ENCODE measurements around the gene NKD2.
"Not testable (repeated sequence)": the region's sequence is repeated elsewhere in the genome, so short reads cannot be mapped to it uniquely, and the experiment has no call there.

The NKD2 gene

GRCh38 chr5:1013948-1014301, 5.3 kb downstream of the NKD2 start:
- no peak for DNase-seq (ENCODE audit: low read depth in 2 of 2)

- no peak for DNase-seq (ENCODE audit: low read depth in 2 of 2)
Measured at GRCh38 chr5:1014346-1014745, 5.7 kb downstream of the NKD2 start.

GRCh38 chr5:1014781-1015221, 6.2 kb downstream of the NKD2 start:
- no peak for DNase-seq (ENCODE audit: low read depth in 2 of 2)

- no peak for DNase-seq (ENCODE audit: low read depth in 2 of 2)
Measured at GRCh38 chr5:1015507-1015906, 6.9 kb downstream of the NKD2 start.

GRCh38 chr5:1016036-1016435, 7.4 kb downstream of the NKD2 start:
- no peak for DNase-seq (ENCODE audit: low read depth in 2 of 2)

- DNase-seq (ENCODE audit: low read depth in 2 of 2), result no peak
Measured at GRCh38 chr5:1016476-1016875, 7.9 kb downstream of the NKD2 start.

- no peak for DNase-seq (ENCODE audit: low read depth in 2 of 2)
Measured at GRCh38 chr5:1017056-1017455, 8.5 kb downstream of the NKD2 start.

GRCh38 chr5:1017691-1018455, 9.3 kb downstream of the NKD2 start:
- no peak for DNase-seq (ENCODE audit: low read depth in 2 of 2)

- DNase-seq (ENCODE audit: low read depth in 2 of 2), result no peak
Measured at GRCh38 chr5:1018596-1018995, 10.0 kb downstream of the NKD2 start.

- DNase-seq (ENCODE audit: low read depth in 2 of 2), result no peak
Measured at GRCh38 chr5:1019001-1019905, 10.7 kb downstream of the NKD2 start.

GRCh38 chr5:1020452-1020961, 11.9 kb downstream of the NKD2 start:
- DNase-seq (ENCODE audit: low read depth in 2 of 2), result no peak

GRCh38 chr5:1021136-1021968, 12.8 kb downstream of the NKD2 start:
- no peak for DNase-seq (ENCODE audit: low read depth in 2 of 2)

- DNase-seq (ENCODE audit: low read depth in 2 of 2), result not testable (repeated sequence)
Measured at GRCh38 chr5:1021969-1022336, 13.4 kb downstream of the NKD2 start.

GRCh38 chr5:1026700-1027621, 18.4 kb downstream of the NKD2 start:
- DNase-seq (ENCODE audit: low read depth in 2 of 2), result no peak

GRCh38 chr5:1027631-1028441, 19.2 kb downstream of the NKD2 start:
- DNase-seq (ENCODE audit: low read depth in 2 of 2), result no peak

- DNase-seq (ENCODE audit: low read depth in 2 of 2), result no peak
Measured at GRCh38 chr5:1028481-1029281, 20.1 kb downstream of the NKD2 start.

GRCh38 chr5:1029282-1029944, 20.8 kb downstream of the NKD2 start:
- no peak for DNase-seq (ENCODE audit: low read depth in 2 of 2)

- no peak for DNase-seq (ENCODE audit: low read depth in 2 of 2)
Measured at GRCh38 chr5:1029945-1030625, 21.5 kb downstream of the NKD2 start.
